ENCODE results near the gene BRPF3.

DNA sequence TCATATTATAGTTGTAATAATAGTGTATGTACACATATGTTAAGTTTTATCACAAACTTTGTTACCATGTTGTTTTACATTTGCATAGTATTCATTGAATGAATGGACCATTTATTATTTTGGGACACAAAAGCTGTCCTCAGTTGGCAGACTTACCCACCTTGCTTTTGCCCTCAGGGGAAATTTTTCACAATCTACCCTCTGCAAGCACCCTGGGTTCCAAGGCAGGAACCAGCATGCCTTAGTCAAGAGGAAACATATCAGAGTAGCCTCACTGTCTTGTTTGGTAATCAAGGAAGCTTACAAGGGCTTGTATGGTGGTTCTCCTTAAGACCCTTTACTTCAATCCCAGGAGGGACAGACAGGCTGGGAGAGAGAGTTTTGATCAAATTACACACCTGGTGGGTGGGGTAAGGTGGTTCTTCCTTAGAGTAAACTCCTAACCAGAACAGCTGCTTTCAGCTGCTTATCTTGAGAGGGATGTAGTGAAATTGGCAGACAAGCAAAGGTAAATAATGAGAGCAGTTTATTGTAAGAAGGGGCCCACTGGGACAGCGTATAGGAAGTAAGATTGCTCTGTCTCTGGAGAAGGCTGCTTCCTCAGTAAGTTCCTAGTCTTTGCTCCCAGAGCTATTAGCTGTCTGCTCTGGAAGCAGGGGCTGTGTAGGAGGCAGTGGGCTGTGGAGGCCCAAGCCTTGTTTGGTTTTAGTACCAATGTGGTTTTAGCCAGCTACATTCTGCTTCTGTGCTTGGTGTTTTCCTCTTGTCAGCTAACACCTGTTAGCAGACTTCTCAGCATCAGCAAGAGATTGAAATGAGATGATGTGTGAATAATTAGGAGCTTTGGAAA, 31.1 kb downstream of the BRPF3 start:
- TF ChIP-seq, protein P1, sequence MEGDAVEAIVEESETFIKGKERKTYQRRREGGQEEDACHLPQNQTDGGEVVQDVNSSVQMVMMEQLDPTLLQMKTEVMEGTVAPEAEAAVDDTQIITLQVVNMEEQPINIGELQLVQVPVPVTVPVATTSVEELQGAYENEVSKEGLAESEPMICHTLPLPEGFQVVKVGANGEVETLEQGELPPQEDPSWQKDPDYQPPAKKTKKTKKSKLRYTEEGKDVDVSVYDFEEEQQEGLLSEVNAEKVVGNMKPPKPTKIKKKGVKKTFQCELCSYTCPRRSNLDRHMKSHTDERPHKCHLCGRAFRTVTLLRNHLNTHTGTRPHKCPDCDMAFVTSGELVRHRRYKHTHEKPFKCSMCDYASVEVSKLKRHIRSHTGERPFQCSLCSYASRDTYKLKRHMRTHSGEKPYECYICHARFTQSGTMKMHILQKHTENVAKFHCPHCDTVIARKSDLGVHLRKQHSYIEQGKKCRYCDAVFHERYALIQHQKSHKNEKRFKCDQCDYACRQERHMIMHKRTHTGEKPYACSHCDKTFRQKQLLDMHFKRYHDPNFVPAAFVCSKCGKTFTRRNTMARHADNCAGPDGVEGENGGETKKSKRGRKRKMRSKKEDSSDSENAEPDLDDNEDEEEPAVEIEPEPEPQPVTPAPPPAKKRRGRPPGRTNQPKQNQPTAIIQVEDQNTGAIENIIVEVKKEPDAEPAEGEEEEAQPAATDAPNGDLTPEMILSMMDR (IDR thresholded peaks at IDR 0.05): no peak
- TF ChIP-seq POLR2A (IDR thresholded peaks at IDR 0.05): no peak
